Measurements from ENCODE around the gene GPR156. TPM values are rescaled to one million over a fixed set of nuclear protein-coding genes. Genes with fewer than 3 reads are reported as not detected.

Gene GPR156

GRCh38 chr3:120119846-120120510, 165.0 kb downstream of the GPR156 start:
- Histone ChIP-seq H3K36me3 (ENCODE audit: control insufficient read depth in 1 of 2, insufficient read depth in 2 of 2, low read depth in 1 of 2, low read length in 2 of 2) (no peaks in the 10 kb centered on the region), H2BK5ac (ENCODE audit: low read depth, low read length, poor library complexity, severe bottlenecking) (no peak overlapping the region), H2AFZ (ENCODE audit: low read depth, low read length) (no peak overlapping the region), H3K27ac (ENCODE audit: low read length, poor library complexity, severe bottlenecking) (no peak overlapping the region), H3K14ac (ENCODE audit: low read length in 2 of 2) (no peak overlapping the region), H2BK12ac (ENCODE audit: low read length in 2 of 2) (no peak overlapping the region), H3K9ac (ENCODE audit: low read length) (no peak overlapping the region), H3K4me3 (ENCODE audit: insufficient read depth in 1 of 2, low read depth in 1 of 2, low read length in 2 of 2) (no peak overlapping the region), H4K91ac (ENCODE audit: low read length) (no peak overlapping the region), H3K27me3 (ENCODE audit: control insufficient read depth in 1 of 2, insufficient read depth in 1 of 2, low read length in 2 of 2) (no peaks in the 10 kb centered on the region), H2AK5ac (ENCODE audit: low read length, severe bottlenecking) (no peak overlapping the region), H3K4ac (ENCODE audit: low read depth in 1 of 2, low read length in 2 of 2) (no peak overlapping the region), H4K8ac (ENCODE audit: low read length) (no peak overlapping the region), H2BK15ac (ENCODE audit: low read depth, poor library complexity, severe bottlenecking) (no peak overlapping the region), H3K23ac (ENCODE audit: low read length in 2 of 2) (no peak overlapping the region), H3K4me2 (ENCODE audit: low read length, poor library complexity, severe bottlenecking) (no peak overlapping the region), H2BK120ac (ENCODE audit: low read depth, low read length) (no peak overlapping the region), H3K9me3 (ENCODE audit: control insufficient read depth, low read length) (no peaks in the 10 kb centered on the region), H3K79me1 (replicated peaks; ENCODE audit: low read length, poor library complexity, severe bottlenecking) (no peaks in the 10 kb centered on the region), H3K4me1 (ENCODE audit: control insufficient read depth, insufficient read depth, low read depth, low read length) (no peaks in the 10 kb centered on the region), H3K18ac (ENCODE audit: low read depth in 1 of 2, low read length in 2 of 2) (no peak overlapping the region)
- WGBS = 93% methylated on average over 7 of the region's 7 CpGs
- no peak for DNase-seq

Small RNAs within 50 kb of the gene (small RNA-seq; reads per million reads assigned to genes)
- not detected for gene RF00019 (ENCODE audit: low read depth)
- gene RN7SL397P (ENCODE audit: low read depth) = not detected

All from mesenchymal stem cell (in vitro differentiated cells and primary cell).